ENCODE data around the gene SSNA1.

GRCh38 chr9:137192448-137192780 is 3.9 kb downstream of the SSNA1 start:
- TF ChIP-seq CTCF (IDR thresholded peaks at IDR 0.05) (no peak), POLR2A (IDR thresholded peaks at IDR 0.05) (no peak)

All from thyroid gland (tissue), 4 donors.